NCI-H1436 (cell line): Measurements from ENCODE around the gene C1QTNF12.

Experiments used
- DNase-seq: peaks from one replicate; lab custom pipeline; 2025; lab: John Stamatoyannopoulos, UW

Gene C1QTNF12

GRCh38 chr1:1240822-1241587, 5.5 kb downstream of the C1QTNF12 start:
- DNase-seq, result no peak

- no peak for DNase-seq
These were observed 6.2 kb downstream of the C1QTNF12 start for GRCh38 chr1:1240348-1240732.

GRCh38 chr1:1239614-1240347, 6.7 kb downstream of the C1QTNF12 start:
- no peak for DNase-seq

GRCh38 chr1:1239227-1239613, 7.3 kb downstream of the C1QTNF12 start:
- no peak for DNase-seq

GRCh38 chr1:1238702-1239178, 7.8 kb downstream of the C1QTNF12 start:
- DNase-seq, result no peak

- DNase-seq, result no peak
These were observed 8.4 kb downstream of the C1QTNF12 start for GRCh38 chr1:1237874-1238701.

- DNase-seq, result no peak
These were observed 9.3 kb downstream of the C1QTNF12 start for GRCh38 chr1:1236945-1237873.

GRCh38 chr1:1236176-1236763, 10.3 kb downstream of the C1QTNF12 start:
- DNase-seq, result no peak

GRCh38 chr1:1235016-1235744, 11.3 kb downstream of the C1QTNF12 start:
- no peak for DNase-seq

GRCh38 chr1:1234180-1234808, 12.2 kb downstream of the C1QTNF12 start:
- no peak for DNase-seq

GRCh38 chr1:1233567-1233892, 13.0 kb downstream of the C1QTNF12 start:
- DNase-seq, result no peak

- DNase-seq, result no peak
These were observed 13.5 kb downstream of the C1QTNF12 start for GRCh38 chr1:1232796-1233566.

- no peak for DNase-seq
These were observed 14.2 kb downstream of the C1QTNF12 start, which contains the start of gene B3GALT6 for GRCh38 chr1:1232208-1232795. TSS of gene B3GALT6 (plus strand) at chr1:1232237. CDS start at chr1:1232279, 42 bp downstream.

GRCh38 chr1:1231400-1232207, 14.9 kb downstream of the C1QTNF12 start, which contains the start of gene SDF4:
TSS of gene SDF4 (minus strand) at chr1:1232001. CDS start at chr1:1228772, 3,229 bp downstream.
- peak; percentile 94 for DNase-seq

GRCh38 chr1:1230656-1231399, 15.7 kb downstream of the C1QTNF12 start:
- no peak for DNase-seq

GRCh38 chr1:1229770-1230169, 16.8 kb downstream of the C1QTNF12 start:
- DNase-seq, result no peak
